HG03575 (cell line): ENCODE results near the gene NUDT16L1.

ENCODE experiments used
- ATAC-seq: cut with Tn5 transposase; IDR thresholded peaks from one replicate; pipeline ENCODE4 v1.9.1; 2021; ENCODE audit not compliant: unreplicated experiment, insufficient number of reproducible peaks, low FRiP score; ENCODE audit errors: extremely low read depth

Gene NUDT16L1

DNA sequence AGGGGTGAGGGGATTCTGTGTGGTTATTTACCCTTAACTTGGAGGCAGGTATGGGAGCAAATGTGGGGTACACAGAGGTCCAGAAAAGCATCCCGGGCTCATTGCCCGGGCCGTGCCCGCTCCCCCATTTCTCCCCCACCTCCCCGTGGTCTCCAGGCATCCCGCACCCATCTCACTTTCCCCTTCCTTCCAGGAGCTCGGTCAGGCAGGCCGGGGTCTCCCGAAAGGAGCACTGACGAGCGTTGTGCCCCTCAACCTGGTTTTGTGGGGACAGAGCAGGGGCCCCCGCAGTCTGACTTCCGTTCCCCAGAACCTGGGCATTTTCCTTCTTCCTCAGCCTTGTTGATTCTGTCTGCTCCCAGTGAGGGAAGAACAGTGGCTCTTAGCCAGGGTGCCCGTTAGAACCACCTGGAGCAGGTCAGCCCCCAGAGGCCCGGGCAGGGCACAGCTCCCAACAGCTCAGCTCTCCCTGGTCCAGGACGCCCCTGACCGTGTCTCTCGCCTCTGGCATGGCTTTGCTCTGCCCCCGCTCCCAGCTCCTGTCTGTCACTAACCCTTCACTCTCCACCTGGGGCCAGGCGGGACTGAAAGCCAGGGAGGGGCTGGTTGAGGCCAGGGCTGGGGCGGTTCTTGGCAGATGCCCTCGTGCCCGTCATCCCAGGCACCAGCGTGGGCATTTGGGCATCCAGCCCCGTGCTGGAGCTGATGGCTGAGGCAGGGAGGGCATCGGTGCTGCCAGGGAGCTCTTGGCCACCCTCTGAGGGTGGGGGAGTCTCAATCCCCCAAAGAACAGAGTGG, 12.5 kb upstream of the NUDT16L1 start:
- ATAC-seq = no peak

GRCh38 chr16:4681471-4682083, 11.8 kb upstream of the NUDT16L1 start:
- no peak for ATAC-seq

DNA sequence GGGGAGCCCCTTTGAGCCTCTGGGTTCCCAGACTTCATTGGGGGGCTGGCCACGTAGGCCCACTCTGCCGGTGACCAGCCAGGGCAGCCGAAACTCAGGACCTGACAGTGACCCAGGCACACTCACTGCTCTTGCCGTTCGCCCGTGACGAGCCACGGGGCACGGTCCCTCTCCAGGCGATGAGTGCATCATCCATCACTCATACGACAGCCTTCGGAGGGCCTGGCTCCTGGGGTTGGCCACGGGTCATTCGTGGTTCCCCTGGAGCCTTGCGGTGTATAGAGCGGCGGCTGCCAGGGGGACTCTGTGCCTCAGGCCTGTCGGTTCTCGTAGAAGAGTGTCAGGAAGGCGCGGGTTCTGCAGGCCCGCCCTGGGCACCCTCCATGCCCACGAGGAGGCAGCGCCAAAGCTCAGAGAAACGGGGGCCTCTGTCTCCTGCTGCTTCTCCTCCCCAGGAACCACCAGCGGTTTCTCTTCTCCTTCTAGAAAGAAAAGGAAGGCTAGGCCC, 11.2 kb upstream of the NUDT16L1 start:
- no peak for ATAC-seq

DNA sequence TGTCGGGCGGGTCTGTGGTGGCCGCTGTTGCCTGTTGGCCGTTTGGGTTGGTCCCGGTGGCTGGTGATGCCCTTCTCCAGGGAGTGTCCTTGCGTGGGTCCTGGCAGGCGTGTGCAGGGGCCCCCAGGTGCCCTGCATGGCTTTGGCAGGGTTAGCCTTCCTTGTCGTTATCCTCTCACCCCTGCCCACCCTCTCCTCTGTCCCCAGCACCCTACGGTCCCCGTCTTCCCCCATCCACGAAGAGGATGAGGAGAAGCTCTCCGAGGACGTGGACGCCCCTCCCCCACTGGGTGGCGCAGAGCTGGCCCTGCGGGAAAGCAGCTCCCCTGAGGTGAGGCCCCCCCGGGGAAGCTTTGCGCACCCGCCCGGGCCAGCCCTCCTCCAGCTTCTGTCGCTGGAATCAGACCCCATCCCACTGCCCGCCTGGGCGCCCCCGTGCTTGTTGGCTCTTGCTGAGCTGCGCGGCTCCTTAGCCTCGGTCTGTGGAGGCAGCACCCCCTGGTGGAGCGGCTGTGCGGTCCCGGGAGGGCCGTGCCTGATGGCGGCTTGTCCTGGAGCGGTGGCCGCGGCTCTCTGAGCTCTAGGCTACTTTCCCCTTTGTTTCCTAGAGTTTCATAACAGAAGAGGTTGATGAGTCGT, 10.6 kb upstream of the NUDT16L1 start:
- ATAC-seq = no peak

GRCh38 chr16:4683255-4684057, 9.9 kb upstream of the NUDT16L1 start:
- no peak for ATAC-seq

DNA sequence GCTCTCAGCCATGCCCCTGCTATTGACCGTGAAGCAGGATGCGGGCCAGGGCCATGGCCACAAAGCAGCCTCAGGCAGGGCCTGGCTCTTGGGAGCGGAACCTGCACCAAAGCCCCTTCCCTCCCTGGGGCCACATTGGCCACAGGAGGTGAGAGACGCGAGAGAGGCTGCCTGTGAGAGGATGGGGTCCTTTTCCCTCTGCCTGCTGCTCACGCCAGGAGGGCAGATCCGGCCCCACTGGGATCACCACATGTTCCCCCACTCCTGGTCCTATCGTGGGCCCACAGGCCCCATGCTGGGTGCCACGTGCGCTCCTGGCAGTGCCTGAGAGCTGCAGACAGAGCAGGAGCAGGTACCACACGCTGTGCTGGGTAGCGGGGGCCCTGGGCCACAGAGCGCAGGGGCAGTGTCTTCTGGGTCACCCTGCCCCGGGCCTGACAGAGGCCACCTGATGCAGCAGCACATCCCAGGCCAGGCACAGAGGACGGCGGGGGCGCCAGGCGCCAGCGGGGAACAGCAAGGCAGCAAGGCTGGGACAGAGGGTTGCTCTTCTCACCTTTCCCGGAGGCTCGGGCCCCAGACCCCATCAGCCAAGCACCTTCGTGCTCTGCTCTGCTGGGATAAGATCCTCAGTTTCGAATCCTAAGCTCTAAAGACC, 9.2 kb upstream of the NUDT16L1 start:
- no peak for ATAC-seq

GRCh38 chr16:4684763-4685162, 8.6 kb upstream of the NUDT16L1 start:
- no peak for ATAC-seq

DNA sequence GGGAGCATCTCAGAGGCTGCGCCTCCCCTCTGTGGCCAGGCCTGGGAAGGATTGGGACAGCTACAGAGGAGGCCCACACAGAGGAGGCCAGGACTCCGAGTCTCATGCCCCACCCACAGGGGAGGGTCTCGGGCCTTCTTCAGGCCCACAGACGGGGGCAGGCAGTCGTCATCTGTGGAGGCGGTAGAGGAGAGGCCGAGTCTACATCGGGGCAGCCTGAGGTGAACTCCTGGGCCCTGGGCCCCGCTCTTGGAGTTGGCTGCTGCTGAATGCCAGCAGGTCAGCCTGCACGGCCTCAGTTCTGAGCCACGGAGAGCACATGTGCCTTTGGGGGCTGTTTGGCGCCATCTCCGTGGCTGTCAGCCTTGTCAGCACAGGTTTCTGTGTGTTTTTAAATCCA, 8.1 kb upstream of the NUDT16L1 start:
- no peak for ATAC-seq

DNA sequence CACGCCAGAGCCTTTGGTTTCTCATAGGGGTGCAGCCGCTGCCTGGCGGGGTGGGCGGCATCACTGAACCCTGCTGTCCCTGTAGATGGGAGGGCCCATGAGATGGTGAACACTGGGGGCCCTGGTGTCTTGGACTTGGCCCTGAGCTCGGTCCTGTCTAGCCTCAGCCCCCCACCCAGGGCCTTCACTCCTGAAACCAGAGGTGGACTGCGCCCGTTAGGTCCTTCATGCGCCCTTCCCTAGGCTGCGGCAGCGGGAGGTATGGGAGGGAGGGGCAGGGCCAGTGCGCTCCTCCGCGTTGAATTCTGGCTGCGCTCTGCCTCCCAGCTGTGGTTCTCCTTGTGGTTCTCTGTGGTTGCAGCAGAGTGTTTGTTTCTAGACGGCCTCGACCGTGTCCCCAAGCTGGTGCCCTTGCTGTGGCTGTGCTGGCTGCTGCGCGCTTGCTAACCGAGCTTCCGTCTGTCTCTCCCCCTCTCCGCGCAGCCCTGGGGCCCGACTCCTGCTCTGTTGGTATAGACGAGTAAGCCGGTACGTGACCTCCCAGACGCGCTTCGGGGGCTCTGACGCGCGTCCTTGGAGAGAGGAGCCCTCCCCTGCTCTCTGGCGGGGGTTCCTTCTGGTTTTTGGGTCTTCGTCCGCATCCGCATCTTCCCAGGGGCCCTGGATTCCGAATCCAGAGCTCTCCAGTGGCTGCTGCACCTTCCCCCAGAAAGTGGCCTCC, 7.4 kb upstream of the NUDT16L1 start:
- no peak for ATAC-seq

- no peak for ATAC-seq
Measured at GRCh38 chr16:4686497-4687210, 6.7 kb upstream of the NUDT16L1 start.

GRCh38 chr16:4687416-4687815, 5.9 kb upstream of the NUDT16L1 start:
- ATAC-seq = no peak

DNA sequence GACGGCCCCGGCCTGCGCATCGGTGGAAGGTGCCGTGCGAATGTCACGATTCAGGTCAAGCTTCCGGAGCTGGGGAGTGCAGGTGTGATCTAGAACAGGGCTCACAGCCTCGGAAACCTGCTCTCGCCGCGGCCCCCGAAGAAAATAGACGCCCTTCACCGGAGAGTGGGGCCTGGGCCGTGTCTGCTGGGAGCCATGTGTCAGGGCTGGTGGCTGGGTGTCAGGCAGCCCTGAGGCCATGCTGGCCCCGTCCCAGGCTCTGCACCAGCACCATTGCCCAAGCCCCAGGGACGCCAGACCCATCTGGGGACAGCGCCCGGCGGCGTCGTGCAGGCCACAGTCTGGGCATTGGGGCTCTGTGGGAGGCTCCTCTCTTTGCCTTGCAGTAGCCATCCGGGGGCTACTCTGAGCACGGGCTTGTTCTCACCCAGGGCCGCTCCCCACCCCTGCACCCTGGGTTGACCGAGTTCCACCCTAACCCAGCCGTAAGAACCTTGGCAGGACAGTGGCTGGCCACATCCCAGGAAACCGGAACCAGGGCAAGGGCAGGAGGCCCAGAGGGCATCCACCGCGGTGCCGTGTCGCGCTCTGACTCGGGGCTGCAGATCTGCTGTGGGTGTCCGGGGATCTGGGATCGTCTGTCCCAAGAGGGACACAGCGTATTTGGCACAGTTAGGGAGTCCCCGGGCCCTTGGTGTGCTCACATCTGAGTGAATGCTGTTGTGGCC, 5.3 kb upstream of the NUDT16L1 start:
- ATAC-seq = no peak

DNA sequence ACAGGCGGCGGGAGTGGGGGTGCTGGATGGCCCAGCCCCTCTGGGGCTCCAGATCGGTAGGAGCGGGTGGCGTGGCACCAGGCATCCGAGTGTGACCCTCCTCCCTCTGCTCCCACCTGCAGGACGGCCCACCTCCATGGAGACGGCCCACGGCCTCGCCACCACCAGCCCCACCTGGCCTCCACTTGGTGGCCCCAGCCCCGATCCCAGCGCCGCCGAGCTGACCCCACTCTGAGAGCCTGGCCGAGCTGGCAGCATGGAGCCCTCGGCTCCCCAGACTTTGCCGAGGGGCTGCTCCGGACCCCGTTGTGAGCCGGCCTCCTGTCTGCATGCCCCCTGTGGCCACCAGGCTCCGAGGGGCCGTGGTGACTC, 4.7 kb upstream of the NUDT16L1 start:
- no peak for ATAC-seq

DNA sequence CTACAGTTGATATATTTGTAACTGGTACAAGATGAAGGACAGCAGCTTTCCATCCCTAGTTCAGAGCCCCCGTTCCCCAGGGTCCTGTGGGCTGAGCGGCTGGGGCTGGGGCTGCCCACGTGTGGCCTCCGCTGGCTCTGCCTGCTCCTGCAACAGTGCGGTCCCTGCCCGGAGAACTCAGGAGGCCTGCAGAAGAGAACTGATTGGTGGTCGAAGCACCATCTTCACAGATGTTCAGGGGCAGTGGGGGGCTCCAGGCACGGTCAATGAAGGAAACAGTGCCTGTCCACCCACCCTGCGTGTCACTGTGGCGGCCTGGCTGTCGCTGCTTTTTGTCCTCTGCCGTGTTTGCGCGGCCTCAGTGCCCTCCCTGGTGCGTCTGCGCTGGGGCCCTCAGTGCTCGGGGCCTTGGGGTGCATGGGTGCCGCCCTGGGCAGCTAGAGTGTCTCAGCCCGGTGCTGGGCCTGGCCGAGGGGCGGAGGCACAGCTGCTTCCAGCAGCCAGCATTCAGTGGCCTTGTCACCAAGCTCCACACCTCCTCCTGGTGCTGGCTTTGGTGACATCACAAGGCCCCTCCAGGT, 4.2 kb upstream of the NUDT16L1 start:
- ATAC-seq = no peak

GRCh38 chr16:4689864-4690704, 3.3 kb upstream of the NUDT16L1 start:
- no peak for ATAC-seq
